GM21367 (cell line): ENCODE results near the gene CARS2.
"Not testable (repeated sequence)": the region's sequence is repeated elsewhere in the genome, so short reads cannot be mapped to it uniquely, and the experiment has no call there.

Source experiments
- ATAC-seq: cut with Tn5 transposase; IDR thresholded peaks from one replicate; pipeline ENCODE4 v1.9.1; 2021; ENCODE audit not compliant: unreplicated experiment

CARS2 gene

GRCh38 chr13:110638814-110639806, 66.8 kb downstream of the CARS2 start:
- no peak for ATAC-seq

- no peak for ATAC-seq
Measured at GRCh38 chr13:110638257-110638656, 67.7 kb downstream of the CARS2 start.

DNA sequence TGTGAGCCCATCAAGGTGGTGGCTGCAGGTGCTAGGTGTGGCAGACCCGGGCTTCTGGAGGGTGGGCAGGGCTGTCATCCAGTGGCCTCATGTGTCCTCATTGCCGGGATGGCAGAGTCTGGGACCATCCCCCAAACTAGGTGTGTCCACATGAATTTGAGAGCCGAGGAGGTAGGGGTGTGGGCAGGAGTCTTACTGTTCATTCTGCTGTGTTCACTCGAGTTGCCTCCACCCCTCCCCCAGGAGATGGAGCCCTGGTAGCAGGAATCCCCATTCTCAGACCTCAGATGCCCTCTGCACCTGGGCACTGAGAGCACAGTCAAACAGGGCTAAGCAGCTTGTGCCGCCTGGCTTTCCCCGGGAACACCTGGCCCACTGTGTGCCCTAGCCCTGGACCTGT, 68.2 kb downstream of the CARS2 start:
- no peak for ATAC-seq

GRCh38 chr13:110637275-110637674, 68.6 kb downstream of the CARS2 start:
- no peak for ATAC-seq

- ATAC-seq, result no peak
Measured at GRCh38 chr13:110636701-110637201, 69.2 kb downstream of the CARS2 start.

DNA sequence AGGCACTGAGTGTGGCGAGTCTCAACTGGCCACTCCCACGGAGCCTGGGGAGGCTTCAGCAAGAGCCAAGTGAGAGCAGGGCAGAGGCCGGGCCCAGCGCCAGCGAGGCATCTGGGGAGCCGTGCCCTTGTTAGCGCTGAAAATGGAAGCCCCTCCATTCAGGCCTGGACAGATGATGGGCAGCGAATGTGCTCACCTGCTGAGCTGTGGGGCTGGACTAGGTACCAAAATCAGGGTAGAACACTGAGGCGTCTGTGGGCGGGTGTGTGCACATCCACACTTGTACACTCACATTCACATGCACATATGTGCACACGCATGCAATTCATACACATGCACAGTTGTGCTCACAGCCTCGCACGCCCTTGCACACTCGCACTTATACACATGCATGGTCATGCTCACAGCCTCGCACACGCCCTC, 69.9 kb downstream of the CARS2 start:
- no peak for ATAC-seq

GRCh38 chr13:110635405-110636002, 70.4 kb downstream of the CARS2 start:
- ATAC-seq, result no peak

DNA sequence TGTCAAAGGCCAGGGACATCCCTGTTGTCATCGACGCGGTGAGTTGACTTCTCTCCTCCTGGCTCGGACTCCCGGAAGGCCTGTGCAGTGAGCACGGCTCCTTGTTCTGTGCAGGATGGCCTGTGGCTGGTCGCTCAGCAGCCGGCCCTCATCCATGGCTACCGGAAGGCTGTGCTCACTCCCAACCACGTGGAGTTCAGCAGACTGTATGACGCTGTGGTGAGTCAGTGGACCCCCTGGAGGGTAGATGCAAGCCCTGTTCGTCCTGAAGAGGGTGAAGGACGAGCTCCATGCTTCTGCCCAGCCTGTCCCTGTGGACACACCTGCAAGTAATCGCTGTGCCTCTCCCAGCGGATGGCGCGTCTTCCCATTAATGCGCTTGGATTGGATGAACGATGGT, 71.4 kb downstream of the CARS2 start:
- no peak for ATAC-seq

DNA sequence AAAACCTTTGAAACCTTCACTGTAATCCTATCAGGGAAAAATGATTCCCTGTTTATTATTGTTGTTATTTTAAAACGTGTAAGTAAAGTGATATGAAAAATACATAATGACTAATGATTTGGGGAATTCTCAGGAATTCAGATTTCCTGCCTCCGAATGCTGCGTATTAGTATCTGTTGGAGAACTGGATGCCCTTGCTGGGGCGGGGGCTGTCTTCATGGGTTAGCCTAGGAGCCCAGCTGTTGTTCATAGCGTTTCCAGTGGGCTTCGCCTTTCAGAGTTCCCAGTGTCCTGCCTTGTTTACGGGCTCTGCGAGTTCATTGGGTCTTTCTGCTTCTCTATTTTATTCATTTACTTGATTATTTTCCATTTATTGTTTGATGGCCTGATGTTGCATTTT, 72.1 kb downstream of the CARS2 start:
- no peak for ATAC-seq

DNA sequence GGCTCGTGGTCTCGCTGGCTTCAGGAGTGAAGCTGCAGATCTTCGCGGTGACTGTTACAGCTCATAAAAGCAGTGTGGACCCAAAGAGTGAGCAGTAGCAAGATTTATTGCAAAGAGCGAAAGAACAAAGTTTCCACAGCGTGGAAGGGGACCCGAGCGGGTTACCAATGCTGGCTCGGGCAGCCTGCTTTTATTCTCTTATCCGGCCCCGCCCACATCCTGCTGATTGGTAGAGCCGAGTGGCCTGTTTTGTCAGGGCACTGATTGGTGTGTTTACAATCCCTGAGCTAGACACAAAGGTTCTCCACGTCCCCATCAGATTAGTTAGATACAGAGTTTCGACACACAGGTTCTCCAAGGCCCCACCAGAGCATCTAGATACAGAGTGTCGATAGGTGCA, 73.7 kb downstream of the CARS2 start:
- ATAC-seq, result not testable (repeated sequence)

DNA sequence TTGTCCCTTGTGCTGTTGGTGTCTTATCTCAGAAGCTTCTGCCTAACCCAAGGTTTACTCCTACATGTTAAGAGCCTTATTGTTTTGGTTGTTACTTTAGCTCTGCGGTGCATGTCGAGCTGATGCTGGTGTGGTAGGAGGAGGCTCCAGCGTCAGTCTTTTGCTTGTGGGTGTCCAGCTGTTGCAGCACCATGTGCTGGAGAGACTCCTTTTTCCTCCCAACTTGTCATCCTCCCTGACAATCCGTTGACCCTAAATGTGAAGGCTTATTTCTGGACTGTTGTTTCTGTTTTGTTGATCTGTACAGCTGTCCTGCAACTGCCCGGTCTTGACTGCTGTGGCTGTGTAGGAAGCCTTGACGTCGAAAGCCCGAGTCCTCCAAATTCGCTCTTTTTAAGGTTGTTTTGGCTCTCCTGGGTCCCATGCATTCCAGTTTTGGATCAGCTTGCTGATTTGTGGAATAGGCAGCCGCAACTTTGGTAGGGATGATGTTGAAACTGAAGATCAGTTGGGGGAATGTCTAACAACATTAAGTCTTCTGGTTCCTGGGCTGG, 75.3 kb downstream of the CARS2 start:
- ATAC-seq, result no peak

DNA sequence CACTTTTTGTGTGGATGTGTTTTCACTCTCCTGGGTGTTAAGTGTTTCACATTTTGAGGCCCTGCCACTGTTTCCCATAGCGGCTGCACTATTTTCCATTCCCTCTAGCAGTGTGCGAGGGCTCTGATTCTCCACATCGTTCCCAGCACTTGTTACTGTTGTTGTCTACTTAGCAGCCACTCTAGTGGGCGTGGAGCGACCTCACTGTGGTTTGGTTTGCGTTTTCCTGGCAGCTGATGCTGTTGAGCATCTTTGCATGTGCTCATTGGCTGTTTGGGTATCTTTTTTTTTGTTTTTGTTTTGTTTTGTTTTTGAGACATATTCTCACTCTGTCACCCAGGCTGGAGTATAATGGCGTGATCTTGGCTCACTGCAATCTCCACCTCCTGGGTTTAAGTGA, 76.2 kb downstream of the CARS2 start:
- ATAC-seq, result no peak

GRCh38 chr13:110628952-110629701, 76.8 kb downstream of the CARS2 start:
- no peak for ATAC-seq

- no peak for ATAC-seq
Measured at GRCh38 chr13:110628477-110628793, 77.5 kb downstream of the CARS2 start.

GRCh38 chr13:110627761-110628476, 78.0 kb downstream of the CARS2 start:
- ATAC-seq, result no peak

- no peak for ATAC-seq
Measured at GRCh38 chr13:110627351-110627750, 78.6 kb downstream of the CARS2 start.

- ATAC-seq, result no peak
Measured at GRCh38 chr13:110626521-110626920, 79.4 kb downstream of the CARS2 start.

GRCh38 chr13:110625771-110626321, 80.1 kb downstream of the CARS2 start:
- no peak for ATAC-seq

- no peak for ATAC-seq
Measured at GRCh38 chr13:110624766-110625756, 80.9 kb downstream of the CARS2 start.
